ENCODE results near the gene ITGB4.

ITGB4 gene

DNA sequence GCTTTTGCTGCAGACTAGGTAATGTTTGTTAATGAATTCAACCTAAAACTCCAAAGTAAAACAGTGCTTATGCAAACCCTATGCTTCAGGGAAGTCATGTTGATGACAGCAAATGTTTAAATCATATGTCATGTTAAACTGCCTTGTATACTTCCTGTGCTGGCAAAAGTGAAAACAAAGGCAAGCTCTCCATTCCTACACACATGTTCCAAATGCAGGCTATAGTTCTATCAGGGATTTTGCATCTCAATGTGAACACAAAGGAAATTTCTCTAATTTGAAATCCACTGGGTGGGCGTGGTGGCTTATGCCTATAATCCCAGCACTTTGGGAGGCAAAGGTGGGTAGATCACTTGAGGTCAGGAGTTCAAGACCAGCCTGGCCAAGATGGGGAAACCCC lies 82.6 kb downstream of the ITGB4 start:
- TF ChIP-seq, protein P1, sequence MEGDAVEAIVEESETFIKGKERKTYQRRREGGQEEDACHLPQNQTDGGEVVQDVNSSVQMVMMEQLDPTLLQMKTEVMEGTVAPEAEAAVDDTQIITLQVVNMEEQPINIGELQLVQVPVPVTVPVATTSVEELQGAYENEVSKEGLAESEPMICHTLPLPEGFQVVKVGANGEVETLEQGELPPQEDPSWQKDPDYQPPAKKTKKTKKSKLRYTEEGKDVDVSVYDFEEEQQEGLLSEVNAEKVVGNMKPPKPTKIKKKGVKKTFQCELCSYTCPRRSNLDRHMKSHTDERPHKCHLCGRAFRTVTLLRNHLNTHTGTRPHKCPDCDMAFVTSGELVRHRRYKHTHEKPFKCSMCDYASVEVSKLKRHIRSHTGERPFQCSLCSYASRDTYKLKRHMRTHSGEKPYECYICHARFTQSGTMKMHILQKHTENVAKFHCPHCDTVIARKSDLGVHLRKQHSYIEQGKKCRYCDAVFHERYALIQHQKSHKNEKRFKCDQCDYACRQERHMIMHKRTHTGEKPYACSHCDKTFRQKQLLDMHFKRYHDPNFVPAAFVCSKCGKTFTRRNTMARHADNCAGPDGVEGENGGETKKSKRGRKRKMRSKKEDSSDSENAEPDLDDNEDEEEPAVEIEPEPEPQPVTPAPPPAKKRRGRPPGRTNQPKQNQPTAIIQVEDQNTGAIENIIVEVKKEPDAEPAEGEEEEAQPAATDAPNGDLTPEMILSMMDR (IDR thresholded peaks at IDR 0.05; ENCODE audit: extremely low read depth, insufficient read depth, missing control alignments): no peak
- no peak for DNase-seq (ENCODE audit: low spot score)
- in situ Hi-C loops (cut with MboI; ENCODE audit: low pct_unique_long_range_greater_than_20kb, low sequenced_read_pairs, unreplicated experiment): no loop called here

DNA sequence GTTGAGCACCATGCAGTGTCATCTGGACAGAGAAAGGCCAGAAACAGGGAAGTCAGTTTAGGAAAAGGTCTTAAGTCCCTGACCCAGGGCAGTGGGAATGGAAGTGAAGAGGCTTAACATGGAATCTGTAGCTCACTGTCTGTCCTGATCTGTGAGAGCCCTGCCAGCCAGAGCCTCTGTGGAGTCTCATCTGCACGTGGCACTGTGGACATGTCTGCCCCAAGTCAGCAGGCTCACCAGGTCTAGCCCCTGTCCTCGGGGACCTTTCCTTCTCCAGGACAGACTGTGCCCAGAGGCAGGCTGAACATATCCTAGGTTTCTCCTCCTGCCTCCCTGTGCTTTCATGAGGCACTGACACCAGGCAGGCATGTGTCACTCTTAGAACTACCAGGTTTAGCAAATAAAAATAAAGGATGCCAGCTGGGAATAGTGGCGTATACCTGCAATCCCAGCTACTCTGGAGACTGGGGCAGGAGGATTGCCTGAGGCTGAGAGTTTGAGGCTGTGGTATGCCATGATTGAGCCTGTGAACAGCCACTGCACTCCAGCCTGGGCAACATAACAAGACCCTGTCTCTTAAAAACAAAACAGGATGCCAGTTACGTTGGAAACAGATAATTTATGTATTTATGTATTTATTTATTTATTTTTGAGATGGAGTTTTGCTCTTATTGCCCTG lies 85.7 kb downstream of the ITGB4 start:
- in situ Hi-C loops (cut with MboI; ENCODE audit: low pct_unique_long_range_greater_than_20kb, low sequenced_read_pairs, unreplicated experiment): no loop called here
- TF ChIP-seq, protein P1 (IDR thresholded peaks at IDR 0.05; ENCODE audit: extremely low read depth, insufficient read depth, missing control alignments): no peak
- DNase-seq (ENCODE audit: low spot score): no peak
